ENCODE measurements around the gene PSMA5.
A peak's percentile ranks its signal among the peaks of the same experiment; 100 is the strongest.
"Not testable (repeated sequence)": the region's sequence is repeated elsewhere in the genome, so short reads cannot be mapped to it uniquely, and the experiment has no call there.

The PSMA5 gene

GRCh38 chr1:109392037-109392787, 34.0 kb downstream of the PSMA5 start:
- no peak for DNase-seq (ENCODE audit: low spot score)

GRCh38 chr1:109391626-109392025, 34.6 kb downstream of the PSMA5 start:
- DNase-seq (ENCODE audit: low spot score): no peak

- DNase-seq (ENCODE audit: low spot score): no peak
Observed at GRCh38 chr1:109391157-109391556, 35.1 kb downstream of the PSMA5 start.

- no peak for DNase-seq (ENCODE audit: low spot score)
Observed at GRCh38 chr1:109389638-109390341, 36.5 kb downstream of the PSMA5 start.

GRCh38 chr1:109388884-109389637, 37.2 kb downstream of the PSMA5 start:
- no peak for DNase-seq (ENCODE audit: low spot score)

GRCh38 chr1:109388208-109388711, 38.0 kb downstream of the PSMA5 start:
- DNase-seq (ENCODE audit: low spot score): no peak

GRCh38 chr1:109386054-109386717, 40.1 kb downstream of the PSMA5 start:
- no peak for DNase-seq (ENCODE audit: low spot score)

- no peak for DNase-seq (ENCODE audit: low spot score)
Observed at GRCh38 chr1:109385417-109385816, 40.8 kb downstream of the PSMA5 start.

- no peak for DNase-seq (ENCODE audit: low spot score)
Observed at GRCh38 chr1:109383854-109384253, 42.4 kb downstream of the PSMA5 start.

GRCh38 chr1:109383087-109383779, 43.0 kb downstream of the PSMA5 start:
- DNase-seq (ENCODE audit: low spot score): peak; percentile 35

- no peak for DNase-seq (ENCODE audit: low spot score)
Observed at GRCh38 chr1:109381573-109381972, 44.7 kb downstream of the PSMA5 start.

- DNase-seq (ENCODE audit: low spot score): no peak
Observed at GRCh38 chr1:109379907-109380306, 46.3 kb downstream of the PSMA5 start.

GRCh38 chr1:109379422-109379821, 46.8 kb downstream of the PSMA5 start:
- no peak for DNase-seq (ENCODE audit: low spot score)

GRCh38 chr1:109377698-109378097, 48.5 kb downstream of the PSMA5 start:
- DNase-seq (ENCODE audit: low spot score): no peak

- DNase-seq (ENCODE audit: low spot score): not testable (repeated sequence)
Observed at GRCh38 chr1:109373696-109374095, 52.6 kb downstream of the PSMA5 start.

GRCh38 chr1:109373126-109373525, 53.1 kb downstream of the PSMA5 start:
- DNase-seq (ENCODE audit: low spot score): no peak

- DNase-seq (ENCODE audit: low spot score): no peak
Observed at GRCh38 chr1:109372281-109372680, 54.0 kb downstream of the PSMA5 start.

- peak; percentile 58 for DNase-seq (ENCODE audit: low spot score)
Observed at GRCh38 chr1:109371341-109371739, 54.9 kb downstream of the PSMA5 start.

- DNase-seq (ENCODE audit: low spot score): peak; percentile 90
Observed at GRCh38 chr1:109370712-109371340, 55.4 kb downstream of the PSMA5 start.

- DNase-seq (ENCODE audit: low spot score): no peak
Observed at GRCh38 chr1:109369167-109369746, 57.0 kb downstream of the PSMA5 start.

GRCh38 chr1:109368464-109368863, 57.8 kb downstream of the PSMA5 start:
- no peak for DNase-seq (ENCODE audit: low spot score)
